Endothelial cell of umbilical vein (primary cell): Measurements from ENCODE around the gene CDC7. TPM values are rescaled to one million over a fixed set of nuclear protein-coding genes. Genes with fewer than 3 reads are reported as not detected.

ENCODE experiments used
- BruUV-seq: library from RNA; stranded (reverse); fragments of 400-500 nt; replicated peaks from 2 replicates; lab custom pipeline; 2021; lab: Mats Ljungman, UMichigan
- CTCF ChIA-PET: fragments of 300-600, 350-600 bp; sonication (Branson Sonifier 250); formaldehyde crosslinking; loops from one replicate; lab custom pipeline; 2021; ENCODE audit warnings: antibody characterized with exemption, inconsistent platforms; lab: Charles Lee
- POLR2A ChIA-PET: fragments of 300-600, 350-600 bp; sonication (Branson Sonifier 250); formaldehyde crosslinking; loops from one replicate; lab custom pipeline; 2021; ENCODE audit warnings: antibody characterized with exemption, inconsistent platforms; lab: Charles Lee
- DNase-seq: peaks from one replicate; pipeline ENCODE4 v3.0.0-alpha.2; 2011; ENCODE audit warnings: low read depth, low spot score
- FAIRE-seq: peaks from 2 replicates; lab custom pipeline; 2011; peaks lifted over from hg19 to GRCh38; lab: Jason Lieb, UNC
- H2AFZ ChIP-seq: 2 replicates; pipeline ENCODE4 v1.6.0; 2012; ENCODE audit warnings: low read depth, low read length, control low read depth, inconsistent platforms
- H3K27ac ChIP-seq: 2 replicates; pipeline ENCODE4 v1.5.1; 2011; ENCODE audit warnings: low read depth, mild to moderate bottlenecking, control low read depth, low read length, moderate library complexity; ENCODE audit not compliant: insufficient read depth
- H3K27me3 ChIP-seq, 2 experiments: 2 replicates each; pipeline versions ENCODE4 v1.6.0 to v1.6.1; 2011; ENCODE audit warnings: low read length in 2 of 2, mixed read lengths in 1 of 2; ENCODE audit not compliant: control insufficient read depth in 2 of 2, insufficient read depth in 2 of 2
- H3K36me3 ChIP-seq, 2 experiments: 2 replicates in 1 of 2; 3 replicates in 1 of 2; pipeline ENCODE4 v1.5.1; 2011; ENCODE audit warnings: low read length in 2 of 2, mild to moderate bottlenecking in 1 of 2, moderate library complexity in 1 of 2; ENCODE audit not compliant: control insufficient read depth in 2 of 2, insufficient read depth in 2 of 2; ENCODE audit errors: extremely low read depth in 1 of 2
- H3K4me1 ChIP-seq: 3 replicates; pipeline ENCODE4 v1.5.1; 2011; ENCODE audit warnings: mild to moderate bottlenecking, low read length; ENCODE audit not compliant: control insufficient read depth, insufficient read depth; ENCODE audit errors: extremely low read depth
- H3K4me2 ChIP-seq: 2 replicates; pipeline ENCODE4 v1.6.1; 2011; ENCODE audit warnings: low read length, control low read depth, mixed read lengths; ENCODE audit not compliant: insufficient read depth
- H3K4me3 ChIP-seq, 3 experiments: fragments of 200-600 bp in 1 of 3; sonication (generic), shearing (Covaris generic) in 1 of 3; replicated peaks in 1 of 3; 2 replicates each; pipeline ENCODE4 v1.5.1; 2011 to 2016; ENCODE audit warnings: control low read depth in 3 of 3, low read length in 3 of 3, mild to moderate bottlenecking in 2 of 3, inconsistent platforms in 1 of 3, low read depth in 1 of 3, moderate library complexity in 1 of 3; ENCODE audit not compliant: insufficient read depth in 1 of 3
- H3K79me2 ChIP-seq: 2 replicates; pipeline ENCODE4 v1.6.0; 2012; ENCODE audit warnings: low read length, inconsistent platforms; ENCODE audit not compliant: control insufficient read depth, insufficient read depth
- H3K9ac ChIP-seq: replicated peaks from 2 replicates; pipeline ENCODE3; 2011; ENCODE audit warnings: low read length, control low read depth; ENCODE audit not compliant: insufficient read depth; ENCODE audit errors: extremely low read depth
- H3K9me1 ChIP-seq: replicated peaks from 3 replicates; pipeline ENCODE4 v1.6.0; 2011; ENCODE audit warnings: mild to moderate bottlenecking, low read length; ENCODE audit not compliant: control insufficient read depth, insufficient read depth; ENCODE audit errors: extremely low read depth
- H3K9me3 ChIP-seq: replicated peaks from 2 replicates; pipeline ENCODE4 v1.5.1; 2012; ENCODE audit warnings: low read length, inconsistent platforms; ENCODE audit not compliant: control insufficient read depth, insufficient read depth
- H4K20me1 ChIP-seq: replicated peaks from 2 replicates; pipeline ENCODE3; 2011; ENCODE audit warnings: mild to moderate bottlenecking, low read length; ENCODE audit not compliant: control insufficient read depth, insufficient read depth; ENCODE audit errors: extremely low read depth
- CTCF ChIP-seq, 2 donors: IDR thresholded peaks; 1 replicate in 1 of 2; 2 replicates in 1 of 2; pipeline ENCODE4 v1.5.1; 2011; ENCODE audit warnings: low read length in 2 of 2, mild to moderate bottlenecking in 2 of 2, moderate library complexity in 2 of 2, control low read depth in 1 of 2, inconsistent platforms in 1 of 2, low read depth in 1 of 2; ENCODE audit not compliant: insufficient read depth in 1 of 2; ENCODE audit errors: extremely low read depth in 1 of 2
- EZH2 ChIP-seq: IDR thresholded peaks from 2 replicates; pipeline ENCODE4 v1.6.1; 2012; ENCODE audit warnings: borderline replicate concordance, low read depth, mild to moderate bottlenecking, moderate library complexity, low read length, inconsistent platforms; ENCODE audit not compliant: severe bottlenecking
- FOS ChIP-seq: IDR thresholded peaks from 2 replicates; pipeline ENCODE4 v1.6.1; 2011; ENCODE audit warnings: mild to moderate bottlenecking, low read length, moderate library complexity, borderline replicate concordance; ENCODE audit not compliant: insufficient read depth
- GATA2 ChIP-seq: IDR thresholded peaks from 2 replicates; pipeline ENCODE4 v1.7.0; 2011; ENCODE audit warnings: low read depth, mild to moderate bottlenecking, moderate library complexity, mixed read lengths, low read length; ENCODE audit not compliant: insufficient read length, insufficient read depth
- JUN ChIP-seq: IDR thresholded peaks from 2 replicates; pipeline ENCODE4 v1.6.1; 2011; ENCODE audit warnings: borderline replicate concordance, low read depth; ENCODE audit not compliant: insufficient read length, insufficient read depth
- MAX ChIP-seq: IDR thresholded peaks from 2 replicates; pipeline ENCODE4 v1.6.1; 2011; ENCODE audit not compliant: insufficient read depth, insufficient read length
- MYC ChIP-seq: IDR thresholded peaks from one replicate; pipeline ENCODE4 v1.6.1; 2011; ENCODE audit warnings: mild to moderate bottlenecking, low read depth, low read length
- POLR2A ChIP-seq: IDR thresholded peaks from 2 replicates; pipeline ENCODE4 v1.6.1; 2012; ENCODE audit warnings: low read depth, mild to moderate bottlenecking, control low read depth, low read length
- POLR2AphosphoS5 ChIP-seq: IDR thresholded peaks from 2 replicates; pipeline ENCODE4 v1.6.1; 2012; ENCODE audit warnings: low read depth, mild to moderate bottlenecking, control low read depth, low read length, moderate library complexity; ENCODE audit not compliant: insufficient read depth
- dilution Hi-C: fragments of 300-500 bp; cut with MboI; formaldehyde crosslinking; loops from one replicate; pipeline ENCODE4 v1.15.0; 2019; ENCODE audit warnings: low sequenced_read_pairs; ENCODE audit not compliant: extremely low pct_ligation_motif_present
- intact Hi-C: fragments of 100-400 bp; cut with micrococcal nuclease; formaldehyde crosslinking; loops from one replicate; pipeline ENCODE4 v1.10.0; 2022
- polyA plus RNA-seq, 4 experiments: library from polyadenylated mRNA; depleted of rRNA in 3 of 4; stranded (reverse) in 3 of 4; unstranded in 1 of 4; fragments of >200 nt; gene quantifications; 2 replicates each; pipeline versions ENCODE4 v1.2.1 to v1.2.3, GENCODE V29; 2011 to 2012; ENCODE audit warnings: missing spikeins in 1 of 4
- total RNA-seq: library from RNA; stranded (reverse); gene quantifications from 2 replicates; pipeline ENCODE4 v1.2.3, GENCODE V29; 2021

Gene CDC7
- total and polyA plus RNA-seq, 2 donors (not counting 3 experiments of a cell fraction or from before 2014, with no cell fraction given) = 3.9 to 11.7 TPM

GRCh38 chr1:91476533-91477217 is 24.0 kb upstream of the CDC7 start:
- ChIA-PET POLR2A (no interaction called here), CTCF (no interaction called here)
- Histone ChIP-seq H4K20me1 (no peaks in the 10 kb centered on the region), H2AFZ (no peak overlapping the region), H3K4me2 (no peak overlapping the region), H3K9me1 (no peaks in the 10 kb centered on the region), H3K27me3 (peaks cover 2 to 11% of the 10 kb centered on the region in 2 experiments), H3K9ac (no peak overlapping the region), H3K27ac (no peak overlapping the region), H3K4me3 (no peak overlapping the region), H3K9me3 (no peaks in the 10 kb centered on the region), H3K36me3 (no peaks in the 10 kb centered on the region), H3K79me2 (no peaks in the 10 kb centered on the region), H3K4me1 (no peaks in the 10 kb centered on the region)
- intact Hi-C loops (no loop called here), dilution Hi-C loops (no loop called here)
- no TSS peak for BruUV-seq
- no peak for FAIRE-seq
- DNase-seq = no peak
- no peak for TF ChIP-seq GATA2
- TF ChIP-seq MAX = no peak
- TF ChIP-seq MYC = no peak
- no peak for TF ChIP-seq JUN
- no peak for TF ChIP-seq EZH2
- no peak for TF ChIP-seq POLR2AphosphoS5
- no peak for TF ChIP-seq FOS

- no peak overlapping the region for H3K4me3 ChIP-seq
- no peaks in the 10 kb centered on the region for H3K9me1 ChIP-seq
- no peaks in the 10 kb centered on the region for H4K20me1 ChIP-seq
- BruUV-seq = no TSS peak
- H3K4me2 ChIP-seq = no peak overlapping the region
- H3K4me1 ChIP-seq = no peaks in the 10 kb centered on the region
- no peaks in the 10 kb centered on the region for H3K79me2 ChIP-seq
- dilution Hi-C loops (no loop called here), intact Hi-C loops (no loop called here)
- no peak for FAIRE-seq
- no peaks in the 10 kb centered on the region for H3K36me3 ChIP-seq
- no peak for TF ChIP-seq EZH2
- TF ChIP-seq CTCF (IDR thresholded peaks at IDR 0.05; ENCODE audit: extremely low read depth in 1 of 2, insufficient read depth in 1 of 2, low read depth in 1 of 2, low read length in 2 of 2) = no peak
- no peak for TF ChIP-seq MAX
- TF ChIP-seq JUN = no peak
- no peak for TF ChIP-seq POLR2AphosphoS5
- no peak for TF ChIP-seq FOS
- no peak for TF ChIP-seq MYC
- TF ChIP-seq GATA2 = no peak
- no peak for TF ChIP-seq POLR2A
- no peak overlapping the region for H2AFZ ChIP-seq
- no peak overlapping the region for H3K27ac ChIP-seq
- no peaks in the 10 kb centered on the region for H3K9me3 ChIP-seq
- DNase-seq = no peak
- ChIA-PET CTCF (no interaction called here), POLR2A (no interaction called here)
- peaks cover under 1 to 14% of the 10 kb centered on the region in 2 experiments for H3K27me3 ChIP-seq
- no peak overlapping the region for H3K9ac ChIP-seq
Observed at GRCh38 chr1:91487469-91487868, 13.2 kb upstream of the CDC7 start.
